Neural cell (in vitro differentiated cells): ENCODE measurements around the gene NPR3. TPM values are rescaled to one million over a fixed set of nuclear protein-coding genes. Genes with fewer than 3 reads are reported as not detected.

Experiments used
- H2AFZ ChIP-seq: fragments of 200-600, 300-800 bp; sonication (generic), shearing (Covaris generic); 2 replicates; pipeline ENCODE4 v1.6.0; 2014; ENCODE audit warnings: low read depth, mild to moderate bottlenecking, antibody characterized with exemption, low read length, moderate library complexity
- H3F3A ChIP-seq: fragments of 200-600 bp; shearing (Covaris generic); 2 replicates; pipeline ENCODE4 v1.6.1; 2016; ENCODE audit warnings: mild to moderate bottlenecking, moderate library complexity, mixed read lengths, antibody characterized with exemption, low read length; ENCODE audit not compliant: insufficient read depth, poor library complexity, severe bottlenecking
- H3K27ac ChIP-seq: fragments of 200-600, 300-800 bp; sonication (generic), shearing (Covaris generic); 2 replicates; pipeline ENCODE4 v1.5.1; 2014; ENCODE audit warnings: mild to moderate bottlenecking, low read length, moderate library complexity
- H3K27me3 ChIP-seq: fragments of 300-800, 200-600 bp; sonication (generic), shearing (Covaris generic); 2 replicates; pipeline ENCODE4 v1.6.0; 2014; ENCODE audit warnings: mild to moderate bottlenecking, low read depth, low read length, moderate library complexity; ENCODE audit not compliant: insufficient read depth
- H3K36me3 ChIP-seq: fragments of 300-800, 200-600 bp; sonication (generic), shearing (Covaris generic); 2 replicates; pipeline ENCODE4 v1.5.1; 2014; ENCODE audit warnings: mild to moderate bottlenecking, antibody characterized with exemption, low read length, moderate library complexity; ENCODE audit not compliant: insufficient read depth
- H3K4me2 ChIP-seq: fragments of 300-800, 200-600 bp; sonication (generic), shearing (Covaris generic); 2 replicates; pipeline ENCODE4 v1.6.0; 2014; ENCODE audit warnings: mild to moderate bottlenecking, low read length
- H3K4me3 ChIP-seq: fragments of 300-800, 200-600 bp; sonication (generic), shearing (Covaris generic); 2 replicates; pipeline ENCODE4 v1.5.1; 2014; ENCODE audit warnings: mild to moderate bottlenecking, low read length, moderate library complexity
- H3K79me2 ChIP-seq: fragments of 200-600 bp; shearing (Covaris generic); replicated peaks from 2 replicates; pipeline ENCODE4 v1.6.0; 2014; ENCODE audit warnings: mild to moderate bottlenecking, low read length, moderate library complexity; ENCODE audit not compliant: insufficient read depth
- H3K9ac ChIP-seq: fragments of 300-800, 200-600 bp; sonication (generic), shearing (Covaris generic); 2 replicates; pipeline ENCODE4 v1.6.1; 2016; ENCODE audit warnings: mild to moderate bottlenecking, low read length, mixed read lengths
- H3K9me2 ChIP-seq: fragments of 200-600 bp; shearing (Covaris generic); 2 replicates; pipeline ENCODE4 v1.6.1; 2016; ENCODE audit warnings: mild to moderate bottlenecking, low read length, mixed read lengths; ENCODE audit not compliant: insufficient read depth
- H3K9me3 ChIP-seq: fragments of 200-600, 300-800 bp; sonication (generic), shearing (Covaris generic); 2 replicates; pipeline ENCODE4 v1.6.1; 2016; ENCODE audit warnings: mild to moderate bottlenecking, mixed run types, low read length, moderate library complexity, mixed read lengths
- H4K20me1 ChIP-seq: fragments of 200-600 bp; shearing (Covaris generic); 2 replicates; pipeline ENCODE4 v1.6.1; 2016; ENCODE audit warnings: mild to moderate bottlenecking, mixed run types; ENCODE audit not compliant: insufficient read depth
- EP300 ChIP-seq: fragments of 450-650 bp; conservative IDR thresholded peaks from 2 replicates; pipeline ENCODE4 v1.6.1; 2014; ENCODE audit warnings: antibody characterized with exemption, mild to moderate bottlenecking, moderate library complexity; ENCODE audit not compliant: poor library complexity, severe bottlenecking
- EZH2 ChIP-seq: fragments of 200-600, 300-800 bp; shearing (Covaris generic), sonication (generic); IDR thresholded peaks from 2 replicates; pipeline ENCODE4 v1.6.1; 2014; ENCODE audit warnings: antibody characterized with exemption, low read length, borderline replicate concordance, mild to moderate bottlenecking; ENCODE audit not compliant: insufficient read depth, poor library complexity, severe bottlenecking
- MXI1 ChIP-seq: fragments of 450-650 bp; conservative IDR thresholded peaks from 2 replicates; pipeline ENCODE4 v1.6.1; 2014; ENCODE audit warnings: antibody characterized with exemption, mild to moderate bottlenecking; ENCODE audit not compliant: poor library complexity, severe bottlenecking
- POLR2AphosphoS5 ChIP-seq: IDR thresholded peaks from 2 replicates; pipeline ENCODE4 v1.6.1; 2012
- RAD21 ChIP-seq: fragments of 450-650 bp; conservative IDR thresholded peaks from 2 replicates; pipeline ENCODE4 v1.6.1; 2014; ENCODE audit warnings: antibody characterized with exemption, mild to moderate bottlenecking, moderate library complexity
- SMC3 ChIP-seq: fragments of 450-650 bp; conservative IDR thresholded peaks from 2 replicates; pipeline ENCODE4 v1.6.1; 2014; ENCODE audit warnings: antibody characterized with exemption, mild to moderate bottlenecking, moderate library complexity; ENCODE audit not compliant: poor library complexity
- TAF1 ChIP-seq: IDR thresholded peaks from 2 replicates; pipeline ENCODE4 v1.6.1; 2012; ENCODE audit warnings: low read depth
- polyA plus RNA-seq: library from polyadenylated mRNA; depleted of rRNA; stranded (reverse); fragments of >200 nt; gene quantifications from 2 replicates; pipeline ENCODE4 v1.2.3, GENCODE V29; 2014
- TF ChIP-seq, protein P1 (sequence below): IDR thresholded peaks from 2 replicates; pipeline ENCODE4 v1.6.1; 2012; ENCODE audit warnings: borderline replicate concordance
- TF ChIP-seq, protein P2 (sequence below): fragments of 450-650 bp; IDR thresholded peaks from 2 replicates; pipeline ENCODE4 v1.5.1; 2014; ENCODE audit warnings: antibody characterized with exemption, mild to moderate bottlenecking, moderate library complexity; ENCODE audit not compliant: poor library complexity, severe bottlenecking

The NPR3 gene
- polyA plus RNA-seq, 1 donor from 2014 or later: 1.5 TPM

DNA sequence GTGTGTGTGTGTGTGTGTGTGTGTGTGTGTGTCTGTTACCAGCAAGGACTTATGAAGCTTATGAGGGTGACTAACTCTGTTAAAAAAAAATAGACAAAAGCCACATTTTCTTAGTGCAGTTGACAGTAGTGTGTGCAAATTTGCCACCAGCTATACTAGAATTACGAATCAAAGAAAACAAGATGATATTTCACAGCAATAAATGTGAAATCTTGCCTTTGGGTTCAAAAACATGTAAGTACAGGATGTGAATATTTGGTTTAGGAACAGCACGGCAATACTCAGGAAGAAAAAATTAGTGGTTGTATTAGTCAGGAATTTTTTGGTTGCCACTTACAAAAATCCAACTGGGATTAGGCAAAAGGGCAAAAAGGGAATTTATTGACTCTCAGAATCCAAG lies 117.4 kb downstream of the NPR3 start:
- Histone ChIP-seq H2AFZ (no peak overlapping the region), H3F3A (no peaks in the 10 kb centered on the region), H3K9me2 (no peaks in the 10 kb centered on the region), H3K9me3 (no peaks in the 10 kb centered on the region), H3K27me3 (no peaks in the 10 kb centered on the region), H3K9ac (no peak overlapping the region), H3K79me2 (no peaks in the 10 kb centered on the region), H3K4me2 (no peak overlapping the region), H3K36me3 (no peaks in the 10 kb centered on the region), H3K27ac (no peak overlapping the region), H3K4me3 (no peak overlapping the region), H4K20me1 (no peaks in the 10 kb centered on the region)
- TF ChIP-seq POLR2AphosphoS5 (no peak), EZH2 (no peak), EP300 (no peak), RAD21 (no peak)
- TF ChIP-seq, protein P1, sequence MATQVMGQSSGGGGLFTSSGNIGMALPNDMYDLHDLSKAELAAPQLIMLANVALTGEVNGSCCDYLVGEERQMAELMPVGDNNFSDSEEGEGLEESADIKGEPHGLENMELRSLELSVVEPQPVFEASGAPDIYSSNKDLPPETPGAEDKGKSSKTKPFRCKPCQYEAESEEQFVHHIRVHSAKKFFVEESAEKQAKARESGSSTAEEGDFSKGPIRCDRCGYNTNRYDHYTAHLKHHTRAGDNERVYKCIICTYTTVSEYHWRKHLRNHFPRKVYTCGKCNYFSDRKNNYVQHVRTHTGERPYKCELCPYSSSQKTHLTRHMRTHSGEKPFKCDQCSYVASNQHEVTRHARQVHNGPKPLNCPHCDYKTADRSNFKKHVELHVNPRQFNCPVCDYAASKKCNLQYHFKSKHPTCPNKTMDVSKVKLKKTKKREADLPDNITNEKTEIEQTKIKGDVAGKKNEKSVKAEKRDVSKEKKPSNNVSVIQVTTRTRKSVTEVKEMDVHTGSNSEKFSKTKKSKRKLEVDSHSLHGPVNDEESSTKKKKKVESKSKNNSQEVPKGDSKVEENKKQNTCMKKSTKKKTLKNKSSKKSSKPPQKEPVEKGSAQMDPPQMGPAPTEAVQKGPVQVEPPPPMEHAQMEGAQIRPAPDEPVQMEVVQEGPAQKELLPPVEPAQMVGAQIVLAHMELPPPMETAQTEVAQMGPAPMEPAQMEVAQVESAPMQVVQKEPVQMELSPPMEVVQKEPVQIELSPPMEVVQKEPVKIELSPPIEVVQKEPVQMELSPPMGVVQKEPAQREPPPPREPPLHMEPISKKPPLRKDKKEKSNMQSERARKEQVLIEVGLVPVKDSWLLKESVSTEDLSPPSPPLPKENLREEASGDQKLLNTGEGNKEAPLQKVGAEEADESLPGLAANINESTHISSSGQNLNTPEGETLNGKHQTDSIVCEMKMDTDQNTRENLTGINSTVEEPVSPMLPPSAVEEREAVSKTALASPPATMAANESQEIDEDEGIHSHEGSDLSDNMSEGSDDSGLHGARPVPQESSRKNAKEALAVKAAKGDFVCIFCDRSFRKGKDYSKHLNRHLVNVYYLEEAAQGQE: no peak

DNA sequence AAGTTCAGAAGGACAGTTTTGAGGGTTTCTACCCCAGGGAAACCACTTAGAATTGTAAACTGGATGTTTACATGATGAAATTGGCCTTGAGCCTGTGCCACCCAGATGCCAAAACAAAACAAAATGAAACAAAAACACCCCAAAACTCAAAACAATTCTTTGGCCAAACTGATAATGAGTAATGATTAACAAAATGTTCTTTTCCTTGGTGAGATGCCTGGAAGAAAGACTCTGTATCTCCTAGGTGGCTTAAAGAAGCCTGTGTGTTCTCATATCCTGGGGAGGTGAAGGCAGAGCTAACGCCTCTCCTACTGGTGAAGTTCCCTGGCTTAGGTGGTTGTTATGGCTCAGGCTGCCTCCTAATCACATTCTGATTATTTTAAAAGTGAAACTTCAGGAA lies 120.5 kb downstream of the NPR3 start:
- no peaks in the 10 kb centered on the region for H3F3A ChIP-seq
- no peaks in the 10 kb centered on the region for H3K36me3 ChIP-seq
- no peaks in the 10 kb centered on the region for H3K9me2 ChIP-seq
- no peaks in the 10 kb centered on the region for H3K79me2 ChIP-seq
- H3K9ac ChIP-seq: no peak overlapping the region
- TF ChIP-seq EZH2 (no peak), SMC3 (no peak), EP300 (no peak), MXI1 (no peak), TAF1 (no peak), POLR2AphosphoS5 (no peak)
- TF ChIP-seq, protein P1: no peak
- TF ChIP-seq, protein P2, sequence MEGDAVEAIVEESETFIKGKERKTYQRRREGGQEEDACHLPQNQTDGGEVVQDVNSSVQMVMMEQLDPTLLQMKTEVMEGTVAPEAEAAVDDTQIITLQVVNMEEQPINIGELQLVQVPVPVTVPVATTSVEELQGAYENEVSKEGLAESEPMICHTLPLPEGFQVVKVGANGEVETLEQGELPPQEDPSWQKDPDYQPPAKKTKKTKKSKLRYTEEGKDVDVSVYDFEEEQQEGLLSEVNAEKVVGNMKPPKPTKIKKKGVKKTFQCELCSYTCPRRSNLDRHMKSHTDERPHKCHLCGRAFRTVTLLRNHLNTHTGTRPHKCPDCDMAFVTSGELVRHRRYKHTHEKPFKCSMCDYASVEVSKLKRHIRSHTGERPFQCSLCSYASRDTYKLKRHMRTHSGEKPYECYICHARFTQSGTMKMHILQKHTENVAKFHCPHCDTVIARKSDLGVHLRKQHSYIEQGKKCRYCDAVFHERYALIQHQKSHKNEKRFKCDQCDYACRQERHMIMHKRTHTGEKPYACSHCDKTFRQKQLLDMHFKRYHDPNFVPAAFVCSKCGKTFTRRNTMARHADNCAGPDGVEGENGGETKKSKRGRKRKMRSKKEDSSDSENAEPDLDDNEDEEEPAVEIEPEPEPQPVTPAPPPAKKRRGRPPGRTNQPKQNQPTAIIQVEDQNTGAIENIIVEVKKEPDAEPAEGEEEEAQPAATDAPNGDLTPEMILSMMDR: no peak
- no peak overlapping the region for H2AFZ ChIP-seq
- H3K27ac ChIP-seq: no peak overlapping the region
- H4K20me1 ChIP-seq: no peaks in the 10 kb centered on the region
- no peaks in the 10 kb centered on the region for H3K9me3 ChIP-seq
- H3K27me3 ChIP-seq: no peaks in the 10 kb centered on the region
- H3K4me2 ChIP-seq: no peak overlapping the region
- no peak overlapping the region for H3K4me3 ChIP-seq
